ENCODE measurements around the gene SPINDOC. TPM values are rescaled to one million over a fixed set of nuclear protein-coding genes. Genes with fewer than 3 reads are reported as not detected.

The SPINDOC gene
- total and polyA plus RNA-seq, 9 of the 15 experiments (the other 6 are each of a cell fraction or from before 2014, with no cell fraction given): 0.70 to 36.3 (median 19.6) TPM

GRCh38 chr11:63769042-63769713 lies 44.1 kb upstream of the SPINDOC start (continued):
- TF ChIP-seq NFE2L1 (tag; IDR thresholded peaks at IDR 0.05; ENCODE audit: borderline replicate concordance, low read depth) (no peak), POLR2B (IDR thresholded peaks at IDR 0.05; ENCODE audit: low read depth, partially characterized antibody) (no peak), RBM14 (IDR thresholded peaks at IDR 0.05; ENCODE audit: borderline replicate concordance, insufficient read depth, low read depth, low read length) (no peak), CEBPB (tag; IDR thresholded peaks at IDR 0.05) (no peak), TRIM25 (IDR thresholded peaks at IDR 0.05; ENCODE audit: borderline replicate concordance) (no peak), CREM (IDR thresholded peaks at IDR 0.05; ENCODE audit: low read depth) (0 out of 2 replicates have a peak, but pooled peaks have one; percentile 9), GTF2A2 (tag; IDR thresholded peaks at IDR 0.05) (no peak), ZNF655 (CRISPR knock-in tag; IDR thresholded peaks at IDR 0.05) (no peak), POLR2G (IDR thresholded peaks at IDR 0.05; ENCODE audit: low read depth, low read length) (peak; percentile 86), THRB (CRISPR knock-in tag; conservative IDR thresholded peaks at IDR 0.05) (no peak), TFAP4 (CRISPR knock-in tag; IDR thresholded peaks at IDR 0.05; ENCODE audit: borderline replicate concordance) (no peak), ARID2 (IDR thresholded peaks at IDR 0.05) (no peak), SPI1 (IDR thresholded peaks at IDR 0.05; ENCODE audit: borderline replicate concordance, low read depth, low read length) (no peak), ZNF695 (CRISPR knock-in tag; IDR thresholded peaks at IDR 0.05) (no peak), SIX5 (IDR thresholded peaks at IDR 0.05; ENCODE audit: borderline replicate concordance in 1 of 2, insufficient read depth in 1 of 2, low read depth in 1 of 2, low read length in 2 of 2) (no peak), ZSCAN29 (IDR thresholded peaks at IDR 0.05) (no peak), ZNF584 (CRISPR knock-in tag; IDR thresholded peaks at IDR 0.05; ENCODE audit: low read depth) (no peak), NUFIP1 (IDR thresholded peaks at IDR 0.05; ENCODE audit: partially characterized antibody) (no peak), TSHZ1 (CRISPR knock-in tag; IDR thresholded peaks at IDR 0.05) (no peak)

Data from K562 (cell line).